ENCODE data around the gene COX17.

DNA sequence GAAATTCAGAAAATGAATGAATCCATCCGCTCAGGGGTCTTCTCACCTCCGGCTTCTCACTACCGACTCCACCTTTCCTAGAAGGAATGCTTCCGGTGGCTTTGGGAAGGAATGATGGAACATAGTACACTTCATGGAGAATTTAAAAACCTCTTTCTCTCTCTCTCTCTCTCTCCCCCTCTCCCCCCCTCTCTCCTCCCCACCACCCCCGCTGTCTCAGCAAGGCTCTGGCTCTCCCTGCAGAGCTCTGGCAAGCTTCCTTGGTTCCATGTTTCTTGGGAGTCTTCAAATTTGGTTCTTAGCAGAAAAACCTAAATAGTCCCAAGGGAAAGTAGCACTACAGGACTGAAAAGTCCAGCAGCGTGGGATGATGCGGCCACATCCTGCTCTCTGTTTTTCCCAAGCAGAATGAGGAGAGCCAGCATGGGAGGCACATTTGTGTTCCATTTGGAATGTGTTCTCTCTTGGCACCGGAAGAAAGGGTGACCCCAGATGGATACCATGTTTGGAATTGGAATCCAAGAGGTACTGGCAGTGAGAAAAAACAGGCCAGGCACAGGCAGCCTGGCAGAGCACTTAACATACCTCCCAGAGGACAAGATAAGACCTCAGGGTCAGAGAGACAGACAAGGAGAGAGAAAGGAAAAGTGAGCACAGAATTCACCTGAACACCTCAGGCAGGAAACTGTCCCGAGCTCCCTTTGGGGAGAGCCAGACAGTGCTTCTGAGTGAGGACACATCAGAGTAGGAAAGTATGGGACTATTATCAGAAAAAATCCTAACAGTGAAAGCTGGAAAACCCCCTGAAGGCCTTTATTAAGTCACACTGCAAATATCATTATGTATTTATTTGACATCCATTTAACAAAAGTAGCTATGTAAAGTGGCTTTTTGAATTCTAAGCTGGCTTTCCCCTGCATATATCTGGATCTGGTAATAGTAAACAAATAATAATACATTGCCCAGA, 16.4 kb downstream of the COX17 start, which contains the start of gene POPDC2:
- TF ChIP-seq CTCF (IDR thresholded peaks at IDR 0.05 in 2 of 3, conservative IDR thresholded peaks at IDR 0.05 in 1 of 3; ENCODE audit: insufficient read depth in 2 of 3, low read depth in 1 of 3, low read length in 3 of 3) (no peak), SMC3 (conservative IDR thresholded peaks at IDR 0.05; ENCODE audit: insufficient read depth, low read depth, low read length) (no peak), YY1 (IDR thresholded peaks at IDR 0.05; ENCODE audit: borderline replicate concordance in 1 of 3, control insufficient read depth in 1 of 3, extremely low read depth in 1 of 3, insufficient read depth in 3 of 3, insufficient read length in 1 of 3, insufficient replicate concordance in 2 of 3, low read depth in 1 of 3, low read length in 2 of 3) (no peak), TEAD1 (CRISPR knock-in tag; IDR thresholded peaks at IDR 0.05) (no peak), THAP12 (CRISPR knock-in tag; IDR thresholded peaks at IDR 0.05) (no peak), MAFK (IDR thresholded peaks at IDR 0.05; ENCODE audit: low read length) (no peak), POLR2A (conservative IDR thresholded peaks at IDR 0.05) (no peak), FOSL1 (tag; conservative IDR thresholded peaks at IDR 0.05) (no peak), ZNF41 (CRISPR knock-in tag; conservative IDR thresholded peaks at IDR 0.05) (no peak), FOXP1 (CRISPR knock-in tag; IDR thresholded peaks at IDR 0.05) (no peak), POLR2AphosphoS5 (IDR thresholded peaks at IDR 0.05; ENCODE audit: control insufficient read depth, insufficient read depth, low read depth, low read length) (no peak), PRPF4 (IDR thresholded peaks at IDR 0.05; ENCODE audit: insufficient read depth, low read depth, low read length, poor library complexity, severe bottlenecking) (no peak), BRCA1 (IDR thresholded peaks at IDR 0.05) (no peak), BRCA1 (CRISPR knock-in tag; IDR thresholded peaks at IDR 0.05) (no peak)
